NCI-H2171 (cell line): ENCODE results near the gene STRC.
"Not testable (repeated sequence)": the region's sequence is repeated elsewhere in the genome, so short reads cannot be mapped to it uniquely, and the experiment has no call there.

Experiments used
- DNase-seq: peaks from one replicate; lab custom pipeline; 2025; lab: John Stamatoyannopoulos, UW

STRC gene

DNA sequence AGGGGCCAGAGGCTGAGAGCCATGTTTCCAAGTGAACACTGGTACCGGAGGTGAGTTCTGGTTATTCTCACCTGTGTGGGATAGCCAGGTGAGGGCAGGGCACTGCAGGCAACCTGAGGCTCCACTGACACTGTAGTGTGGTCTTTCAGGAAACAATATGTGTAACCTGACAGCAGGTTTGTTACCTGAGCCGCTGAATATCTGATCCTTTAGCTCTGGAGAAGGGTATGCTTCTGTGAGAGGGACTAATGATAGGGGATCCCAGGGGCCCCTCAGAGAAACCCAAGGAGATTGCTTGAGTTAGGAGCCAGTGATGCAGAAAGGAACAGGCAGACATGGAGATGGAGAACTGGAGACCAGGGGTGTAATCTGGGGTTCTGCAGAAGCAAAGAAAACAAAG, at the start of gene STRC:
TSS of gene STRC (minus strand) at position 101 of the 400 bp plus-strand sequence. CDS start at position 23, 78 bp downstream.
- not testable (repeated sequence) for DNase-seq

DNA sequence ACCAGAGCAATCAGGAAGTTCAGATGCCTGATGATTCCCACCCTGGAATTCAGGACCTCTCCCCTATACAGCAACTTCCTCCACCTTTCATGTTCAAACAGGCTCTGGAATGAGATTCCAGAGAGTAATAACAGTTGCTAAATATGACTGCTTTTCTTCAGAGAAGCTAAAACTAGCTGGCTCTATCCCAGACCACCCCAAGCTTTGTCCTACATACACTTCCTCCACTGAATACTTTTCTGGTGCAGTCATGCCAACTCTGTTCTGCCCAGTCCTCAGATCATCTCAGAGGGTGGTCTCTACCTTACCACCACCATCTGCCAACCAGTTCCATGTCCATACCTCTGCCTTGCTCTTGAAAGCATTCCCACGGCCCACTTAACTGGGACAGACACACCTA, 47.6 kb upstream of the STRC start:
- not testable (repeated sequence) for DNase-seq

DNA sequence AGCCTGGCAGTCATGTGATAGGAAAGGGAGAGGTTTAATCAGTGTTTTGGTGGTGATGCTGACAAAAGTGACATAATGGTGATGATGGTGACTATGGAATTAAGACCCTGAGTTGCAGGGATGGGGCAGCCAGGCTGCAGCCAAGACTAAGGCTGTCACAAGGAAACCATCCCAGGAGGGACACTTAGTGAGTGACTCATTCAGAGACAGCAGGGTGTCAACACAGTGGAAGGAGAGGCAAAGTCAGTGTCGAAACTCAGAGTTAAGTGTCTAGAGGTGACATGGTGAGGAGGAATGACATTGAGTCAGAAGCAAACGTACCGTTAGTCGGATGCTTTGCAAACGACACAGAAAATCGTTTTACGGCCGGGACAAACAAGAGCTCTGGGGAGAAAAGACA, 44.7 kb upstream of the STRC start:
- DNase-seq, result not testable (repeated sequence)

DNA sequence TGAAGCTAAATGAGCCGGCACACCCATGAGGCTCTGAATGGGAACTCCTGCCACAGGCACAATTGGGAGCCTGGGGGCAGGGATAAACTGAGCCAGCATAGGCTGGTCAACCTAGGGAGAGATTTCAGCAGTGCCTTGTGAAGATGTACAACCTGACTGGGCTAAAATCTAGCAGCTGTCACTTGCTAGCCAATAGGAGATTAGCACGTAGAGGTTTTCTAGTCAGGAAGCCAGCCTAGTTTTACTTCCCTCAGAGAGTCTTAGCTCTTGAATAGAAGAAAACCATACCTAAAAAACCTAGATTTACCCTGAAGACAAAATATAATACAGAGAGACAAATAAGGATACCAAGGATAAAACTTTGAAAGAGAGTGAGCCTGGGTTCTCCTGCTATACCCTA, 43.7 kb upstream of the STRC start:
- not testable (repeated sequence) for DNase-seq

DNA sequence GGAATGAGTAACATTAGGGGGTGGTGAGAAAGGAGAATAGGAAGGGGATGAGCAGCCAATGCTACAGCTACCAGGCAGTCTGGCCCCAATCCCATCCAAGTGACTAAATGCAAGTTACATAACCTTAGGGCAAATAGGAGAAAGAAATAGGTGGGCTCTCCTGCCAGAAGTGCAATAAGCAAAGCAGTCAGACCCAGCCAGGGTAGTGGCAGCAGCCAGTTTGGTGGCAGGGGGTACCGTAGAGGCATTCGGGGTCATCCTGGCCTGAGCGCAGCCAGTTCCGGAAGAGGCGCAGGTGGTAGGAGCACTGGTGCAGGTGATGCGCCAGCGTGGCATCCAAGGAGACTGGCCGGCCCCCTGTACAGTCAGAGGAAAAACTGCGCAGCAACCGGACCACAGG, 41.1 kb upstream of the STRC start:
- DNase-seq, result not testable (repeated sequence)

DNA sequence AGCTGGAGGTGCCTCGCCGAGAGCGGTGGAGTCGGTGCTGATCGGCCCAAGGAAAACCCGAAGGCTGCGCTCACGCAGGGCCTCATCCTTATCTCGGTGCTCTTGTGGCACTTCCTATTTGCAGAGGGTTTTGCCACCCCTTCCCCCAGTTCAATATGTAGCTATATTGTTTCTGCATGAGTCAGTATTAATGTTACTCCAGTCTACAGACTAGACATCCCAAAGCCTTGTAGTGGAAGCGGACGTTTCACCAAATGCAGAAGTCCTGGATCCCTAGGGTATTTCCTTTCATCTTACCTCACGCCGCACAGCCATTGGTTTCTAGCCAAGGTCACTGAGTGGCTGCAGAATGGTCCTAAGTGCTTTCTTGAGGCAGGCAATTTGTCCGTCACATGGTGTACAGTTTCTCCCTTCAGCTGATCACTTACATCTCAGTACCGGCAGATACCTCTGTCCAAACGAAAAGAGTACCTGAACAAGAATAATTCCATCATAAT, 30.9 kb upstream of the STRC start:
- not testable (repeated sequence) for DNase-seq

DNA sequence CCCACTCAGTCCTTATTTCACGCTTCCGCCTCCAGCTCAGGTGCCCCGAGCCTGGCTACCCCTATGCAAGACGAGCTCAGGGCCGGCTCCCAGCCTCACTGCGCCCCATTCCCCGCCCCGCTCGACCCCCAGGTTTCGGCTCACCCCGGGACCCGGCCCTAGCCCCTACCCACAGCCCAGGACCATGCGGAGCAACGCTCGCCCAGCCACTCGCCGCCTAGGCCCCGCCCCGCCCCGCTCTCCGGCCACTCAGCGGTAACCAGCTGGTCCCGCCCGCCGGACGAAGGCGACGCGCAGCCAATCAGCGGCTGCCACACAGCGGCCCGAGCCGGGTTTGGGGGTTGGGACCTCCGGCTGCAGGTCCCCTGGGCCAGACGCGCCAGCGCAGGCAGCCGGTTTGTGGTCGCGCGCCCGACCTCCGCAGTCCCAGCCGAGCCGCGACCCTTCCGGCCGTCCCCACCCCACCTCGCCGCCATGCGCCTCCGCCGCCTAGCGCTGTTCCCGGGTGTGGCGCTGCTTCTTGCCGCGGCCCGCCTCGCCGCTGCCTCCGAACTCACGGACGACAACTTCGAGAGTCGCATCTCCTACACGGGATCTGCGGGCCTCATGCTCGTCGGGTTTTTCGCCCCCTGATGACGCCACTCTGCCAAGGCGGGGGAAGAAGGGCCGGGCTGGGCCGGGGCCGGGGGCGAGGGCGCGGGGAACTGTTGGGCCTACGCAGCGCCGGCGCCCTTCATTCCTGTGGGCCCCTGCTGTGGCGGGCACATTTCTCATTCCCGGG, 30.2 kb upstream of the STRC start, which contains the start of gene CATSPER2:
TSS of gene CATSPER2 (minus strand) at position 196 of the 781 bp plus-strand sequence. CDS start 783 bp downstream, outside the sequence.
- DNase-seq, result no peak

DNA sequence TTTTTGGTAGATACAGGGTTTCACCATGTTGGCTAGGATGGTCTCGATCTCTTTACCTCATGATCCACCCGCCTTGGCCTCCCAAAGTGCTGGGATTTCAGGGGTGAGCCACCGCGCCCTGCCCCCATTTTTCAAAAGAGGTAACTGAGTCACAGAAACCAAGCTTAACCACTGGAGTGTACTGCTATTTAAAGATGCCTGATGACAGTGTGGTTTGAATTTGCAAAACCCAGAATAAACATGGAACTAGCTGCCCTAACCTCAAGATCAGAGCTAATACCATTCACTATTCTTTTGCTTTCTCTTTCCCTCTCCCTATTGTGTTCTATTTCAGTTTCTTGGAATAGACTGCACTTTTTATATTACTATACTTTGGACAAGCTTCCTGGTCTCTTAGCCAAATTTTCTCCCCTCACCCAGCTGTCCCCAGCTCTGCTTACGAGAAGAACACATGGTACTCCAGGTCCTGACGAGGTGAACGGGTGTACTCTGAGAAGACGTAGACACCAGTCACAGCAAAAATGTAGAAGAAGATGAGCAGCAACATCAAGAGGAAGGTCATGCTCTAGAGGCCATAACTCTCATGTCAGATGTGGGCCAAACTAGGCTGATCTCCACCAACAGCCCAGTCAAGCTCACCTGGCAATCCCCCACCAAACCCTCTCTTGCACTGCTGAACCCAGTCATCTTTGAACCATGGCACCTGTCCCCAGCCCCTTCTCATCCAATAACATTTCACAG, 20.0 kb upstream of the STRC start:
- DNase-seq, result not testable (repeated sequence)

DNA sequence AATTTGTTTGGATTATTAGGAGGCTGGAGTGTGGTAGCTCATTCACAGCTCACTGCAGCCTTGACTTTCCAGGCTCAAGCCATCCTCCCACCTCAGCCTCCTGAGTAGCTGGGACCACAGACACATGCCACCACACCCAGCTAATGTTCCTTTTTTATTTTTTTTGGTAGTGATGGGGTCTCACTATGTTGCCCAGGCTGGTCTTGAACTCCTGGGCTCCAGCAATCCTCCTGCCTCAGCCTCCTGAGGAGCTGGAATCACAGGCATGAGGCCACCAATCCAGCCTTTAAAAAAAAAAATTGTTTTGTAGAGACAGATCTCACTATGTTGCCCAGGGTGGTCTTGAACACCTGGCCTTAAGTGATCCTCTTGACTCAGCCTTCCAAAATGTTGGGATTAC, 8.3 kb upstream of the STRC start:
- DNase-seq, result not testable (repeated sequence)

DNA sequence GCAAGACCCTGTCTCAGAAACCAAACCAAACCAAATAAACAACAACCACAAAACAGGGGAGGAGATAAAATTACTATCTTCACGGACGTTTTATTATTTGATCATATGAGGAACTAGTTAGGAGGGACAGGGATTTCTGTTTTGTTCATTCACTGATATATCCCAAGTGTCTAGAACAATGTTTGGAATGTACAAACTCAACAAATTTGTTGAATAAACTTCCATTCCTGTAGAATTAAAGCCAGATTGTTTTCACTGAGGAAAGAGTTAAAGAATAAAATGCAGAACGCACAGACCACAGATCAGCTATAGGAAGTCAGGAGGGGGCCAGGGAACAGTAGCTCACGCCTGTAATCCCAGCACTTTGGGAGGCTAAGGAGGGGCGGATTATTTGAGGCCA, 6.5 kb upstream of the STRC start:
- DNase-seq, result no peak

DNA sequence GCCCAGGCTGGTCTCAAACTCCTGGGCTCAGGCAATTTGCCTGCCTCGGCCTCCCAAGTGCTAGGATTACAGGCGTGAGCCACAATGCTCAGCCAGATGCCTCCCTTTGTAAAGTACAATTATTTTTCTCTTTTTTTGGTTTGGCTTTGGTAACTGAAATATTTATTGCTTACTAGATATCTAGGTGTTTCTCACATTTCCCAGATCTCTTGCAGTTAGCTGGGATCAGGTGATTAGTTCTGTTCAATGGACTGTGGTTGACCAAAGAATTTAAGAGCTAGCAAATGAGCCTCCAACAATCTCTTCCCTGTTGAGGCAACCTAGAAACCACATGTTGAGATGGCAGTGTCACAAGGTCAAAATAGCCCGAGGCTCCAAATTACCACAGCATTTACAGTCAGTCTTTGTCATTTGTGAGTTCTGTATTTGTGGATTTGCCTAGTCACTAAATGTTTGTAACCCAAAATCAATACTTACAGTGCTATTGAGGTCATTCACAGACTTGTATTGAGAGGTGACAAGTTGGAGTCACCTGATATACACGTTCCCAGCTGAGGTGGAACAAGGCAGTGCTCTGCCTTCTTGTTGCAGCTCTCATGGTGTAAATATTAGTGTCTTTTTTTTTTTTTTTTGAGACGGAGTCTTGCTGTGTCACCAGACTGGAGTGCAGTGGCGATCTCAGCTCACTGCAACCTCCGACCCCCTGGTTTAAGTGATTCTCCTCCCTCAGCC, 3.6 kb upstream of the STRC start:
- DNase-seq, result not testable (repeated sequence)

DNA sequence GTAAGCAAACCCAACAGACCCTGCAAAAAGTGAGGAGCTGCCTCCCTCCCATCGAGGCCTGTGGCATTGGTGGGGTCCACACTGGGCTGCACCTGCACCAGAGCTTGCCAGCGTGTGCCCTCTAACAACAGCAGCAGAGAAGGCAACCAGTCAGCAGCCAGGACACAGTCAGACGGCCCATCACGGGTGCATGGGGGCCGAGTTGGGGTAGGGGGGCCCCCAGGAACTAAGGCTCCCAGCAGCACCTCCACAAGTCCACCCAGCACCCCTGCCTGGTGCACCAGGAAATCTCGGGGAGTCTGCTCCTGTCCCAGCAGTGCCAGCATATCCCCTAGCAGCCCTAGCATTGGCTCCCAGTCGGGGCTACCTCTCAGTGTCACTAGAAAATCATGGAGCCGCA, 850 bp downstream of the STRC start:
- DNase-seq, result not testable (repeated sequence)

DNA sequence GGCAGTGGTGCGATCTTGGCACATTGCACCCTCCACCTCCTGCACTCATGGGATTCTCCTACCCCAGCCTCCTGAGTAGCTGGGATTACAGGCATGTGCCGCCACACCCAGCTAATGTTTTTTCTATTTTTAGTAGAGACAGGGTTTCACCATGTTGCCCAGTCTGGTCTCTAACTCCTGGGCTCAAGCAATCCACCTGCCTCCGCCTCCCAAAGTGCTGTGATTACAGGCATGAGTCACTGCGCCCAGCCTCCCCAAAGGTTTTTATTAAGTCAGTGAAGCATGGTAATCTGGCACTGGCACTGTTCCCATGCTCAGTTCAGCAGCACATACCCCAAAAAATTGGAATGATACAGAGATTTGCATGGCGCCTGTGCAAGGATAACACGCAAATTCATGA, 16.4 kb downstream of the STRC start:
- peak; percentile 76 for DNase-seq

DNA sequence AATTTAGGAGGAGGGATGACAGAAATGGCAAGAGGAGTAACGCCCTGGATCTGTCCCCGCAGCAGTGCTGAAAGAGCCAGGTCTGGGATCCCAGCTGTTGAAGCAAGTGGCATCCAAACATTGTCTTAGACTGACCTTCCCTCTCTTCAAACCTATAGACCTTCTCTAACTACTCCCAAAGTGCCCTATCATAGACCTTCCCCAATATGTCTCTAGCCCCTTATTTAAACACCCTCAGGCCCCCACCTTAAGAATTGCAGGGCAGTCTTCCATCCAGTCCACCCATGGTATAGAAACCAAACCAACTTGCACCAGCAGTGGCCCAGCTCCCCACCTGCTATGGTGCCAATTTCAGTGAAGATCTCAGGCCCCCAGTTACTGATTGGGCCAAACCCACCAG, 18.4 kb downstream of the STRC start:
- DNase-seq, result not testable (repeated sequence)

DNA sequence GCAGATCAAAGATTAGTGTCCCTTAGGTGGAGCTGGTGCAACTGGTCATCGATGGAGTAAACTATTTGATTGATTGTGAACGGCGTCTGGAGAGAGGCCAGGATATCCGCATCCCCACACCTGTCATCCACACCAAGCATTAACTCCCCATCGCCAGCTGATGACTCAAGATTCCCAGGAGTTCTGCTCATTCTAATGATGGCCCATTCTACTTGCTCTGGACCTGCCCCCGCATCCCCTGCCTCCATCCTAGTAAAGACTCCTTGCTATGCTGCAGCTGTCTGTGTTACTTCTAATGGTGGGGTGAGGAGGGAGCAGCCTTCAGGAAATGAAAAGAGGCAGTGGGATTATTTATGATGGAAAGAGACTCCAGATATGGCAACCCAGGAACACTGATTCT, 19.5 kb downstream of the STRC start:
- not testable (repeated sequence) for DNase-seq

DNA sequence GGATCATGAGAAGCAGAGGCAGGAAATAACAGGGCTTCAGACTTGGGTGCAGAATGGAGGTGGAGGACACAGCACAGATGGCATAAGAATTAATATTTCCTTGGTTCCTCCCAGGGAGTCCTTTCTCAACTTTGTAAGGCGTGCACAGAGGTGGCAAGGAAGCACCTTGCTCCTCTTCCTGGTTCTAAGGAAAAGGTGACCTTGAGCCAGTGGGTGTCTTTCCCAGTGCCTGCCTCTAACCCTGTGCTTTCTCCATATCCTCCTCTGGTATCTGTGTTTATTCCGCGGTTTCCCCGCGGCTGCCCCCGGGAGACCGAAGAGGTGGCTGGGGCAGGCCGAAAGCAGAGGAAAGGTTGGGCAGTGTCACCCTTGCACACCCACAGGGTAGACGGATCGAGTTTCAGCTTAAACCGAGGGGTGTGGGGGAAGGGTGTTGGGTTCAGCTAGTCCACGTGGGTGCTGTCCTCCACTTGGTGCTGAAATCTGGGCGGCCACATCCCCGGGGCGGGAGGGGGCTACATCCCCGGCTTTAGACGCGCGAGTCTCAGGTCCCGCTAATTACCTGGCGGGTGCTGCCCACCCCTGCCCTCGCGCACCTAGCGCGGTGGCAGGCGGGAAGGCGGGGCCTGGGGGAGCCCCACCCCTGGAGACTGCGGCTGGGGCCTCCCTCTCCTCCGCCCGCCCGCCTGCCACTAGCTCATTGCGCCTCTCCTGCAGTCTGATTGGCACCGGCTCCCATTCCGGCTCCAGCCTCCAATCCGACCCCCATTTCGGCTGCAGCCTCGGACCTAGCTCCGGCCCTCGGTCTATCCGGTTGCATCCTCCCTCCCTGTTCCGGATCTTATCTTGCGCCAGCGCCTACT, 25.0 kb downstream of the STRC start, which contains the start of gene CKMT1B:
TSS of gene CKMT1B (plus strand) at position 700 of the 863 bp plus-strand sequence. CDS start 192 bp downstream, outside the sequence.
- DNase-seq, result not testable (repeated sequence)

DNA sequence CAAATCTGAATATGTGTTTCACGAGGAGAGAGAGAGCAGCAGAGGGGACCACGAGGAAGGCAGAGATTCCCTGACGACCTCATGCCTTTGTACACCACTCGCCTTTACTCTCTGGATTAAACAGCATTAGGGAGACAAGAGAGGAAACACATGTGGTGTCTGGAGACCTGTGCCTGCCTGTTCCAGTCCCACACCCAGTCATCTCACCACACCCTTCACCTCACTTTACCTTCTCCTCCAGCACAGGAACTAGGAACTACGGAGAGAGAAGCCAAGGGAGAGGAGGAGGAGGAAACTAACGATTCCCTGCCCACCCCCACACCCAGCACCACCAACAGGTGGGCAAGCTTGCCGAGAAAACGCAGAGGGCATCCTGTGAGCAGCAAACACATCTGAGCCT, 25.8 kb downstream of the STRC start:
- DNase-seq, result not testable (repeated sequence)

DNA sequence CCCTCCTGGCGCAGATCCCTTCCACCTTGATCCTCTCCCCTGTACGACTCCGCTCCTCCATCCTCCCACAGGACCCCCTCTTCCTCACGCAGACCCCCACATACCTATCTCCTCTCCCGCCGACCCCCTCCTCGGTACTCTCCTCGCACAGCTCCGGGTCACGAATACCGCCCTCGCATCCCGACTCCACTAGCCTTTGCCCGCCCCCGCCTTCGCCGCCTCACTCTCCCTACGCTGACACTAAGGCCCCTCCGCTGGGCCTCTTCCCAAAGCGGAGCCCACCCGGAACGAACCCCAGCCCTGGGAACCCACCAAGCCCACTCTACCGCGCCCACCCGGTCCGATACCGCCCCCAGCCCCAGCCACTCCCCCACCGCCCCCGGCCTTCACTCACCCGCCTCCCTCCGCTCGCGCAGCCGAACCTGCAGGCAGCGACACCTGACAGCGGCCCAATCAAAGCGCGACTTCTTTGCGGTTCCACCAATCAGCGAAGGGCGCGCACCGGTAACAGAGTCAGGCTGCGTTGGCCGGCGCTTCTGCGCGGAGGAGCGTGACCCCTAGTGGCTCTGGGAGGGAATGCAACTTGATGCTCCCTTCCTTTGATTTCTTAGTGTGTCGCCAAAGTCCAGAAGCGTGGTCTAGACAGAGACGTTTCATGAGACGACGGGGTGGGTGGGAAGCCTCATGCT, 28.7 kb downstream of the STRC start, which contains the start of gene PPIP5K1:
TSS of gene PPIP5K1 (minus strand) at position 431 of the 689 bp plus-strand sequence. CDS start 5,704 bp downstream, outside the sequence.
- not testable (repeated sequence) for DNase-seq

DNA sequence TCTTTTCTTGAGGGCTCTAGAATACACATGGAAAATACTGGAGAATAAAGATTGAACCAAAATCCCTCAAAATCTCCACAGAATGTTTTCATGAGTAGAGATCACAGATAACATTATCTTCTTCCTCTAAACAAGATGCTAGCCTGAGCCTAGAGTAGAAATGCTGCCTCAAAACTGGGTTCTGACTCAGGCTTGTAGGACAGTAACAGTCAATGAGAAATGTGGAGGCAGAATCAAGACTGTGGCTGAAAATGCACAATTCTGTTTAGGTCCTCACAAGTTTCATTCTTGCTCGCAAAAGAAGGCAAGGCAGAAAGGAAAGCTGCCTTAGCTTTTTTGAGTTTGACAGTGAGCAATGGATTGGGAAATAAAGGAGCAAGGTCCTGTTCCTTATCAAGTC, 44.0 kb downstream of the STRC start:
- DNase-seq, result not testable (repeated sequence)

DNA sequence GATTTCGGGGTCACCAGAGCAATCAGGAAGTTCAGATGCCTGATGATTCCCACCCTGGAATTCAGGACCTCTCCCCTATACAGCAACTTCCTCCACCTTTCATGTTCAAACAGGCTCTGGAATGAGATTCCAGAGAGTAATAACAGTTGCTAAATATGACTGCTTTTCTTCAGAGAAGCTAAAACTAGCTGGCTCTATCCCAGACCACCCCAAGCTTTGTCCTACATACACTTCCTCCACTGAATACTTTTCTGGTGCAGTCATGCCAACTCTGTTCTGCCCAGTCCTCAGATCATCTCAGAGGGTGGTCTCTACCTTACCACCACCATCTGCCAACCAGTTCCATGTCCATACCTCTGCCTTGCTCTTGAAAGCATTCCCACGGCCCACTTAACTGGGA, 52.0 kb downstream of the STRC start:
- DNase-seq, result not testable (repeated sequence)
